ENCODE measurements around the gene KCNMA1. TPM values are rescaled to one million over a fixed set of nuclear protein-coding genes. Genes with fewer than 3 reads are reported as not detected.

Gene KCNMA1
- total RNA-seq, 1 donor from 2014 or later, result 94.3 TPM

DNA sequence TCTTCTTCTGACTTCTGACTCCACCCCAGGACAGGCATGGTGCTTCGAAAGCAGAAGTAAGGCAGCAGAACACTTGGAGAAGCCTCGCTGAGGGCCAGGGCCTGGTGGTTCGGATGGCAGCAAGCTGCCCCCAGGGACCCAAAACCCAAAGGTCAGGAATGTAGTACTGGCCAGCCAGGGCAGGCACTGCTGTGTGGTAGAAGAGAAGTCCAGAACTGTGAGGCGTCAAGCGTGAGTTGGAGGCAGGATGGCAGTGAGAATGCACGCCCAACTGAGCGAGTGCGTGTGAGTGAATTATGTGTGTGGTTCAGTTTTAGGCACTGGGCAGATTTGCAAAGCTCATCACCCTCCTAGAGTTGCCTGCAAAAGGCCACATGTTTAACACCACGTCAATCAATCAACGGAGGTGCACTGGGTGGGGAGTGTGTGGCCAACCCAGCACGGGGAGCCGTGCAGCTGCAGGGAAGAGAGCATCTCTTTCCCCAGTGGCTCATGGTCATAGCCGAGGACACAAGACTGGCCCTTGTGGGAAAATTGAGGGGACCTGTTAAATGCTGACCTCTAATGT lies 144.3 kb downstream of the KCNMA1 start:
- Histone ChIP-seq H3K4me3 (no peak overlapping the region), H3K27me3 (no peaks in the 10 kb centered on the region), H3K27ac (no peak overlapping the region), H3K9me3 (no peaks in the 10 kb centered on the region), H3K4me1 (peaks cover 17% of the 10 kb centered on the region), H3K36me3 (no peaks in the 10 kb centered on the region)
- no peak for TF ChIP-seq POLR2A (IDR thresholded peaks at IDR 0.05)
- TF ChIP-seq, protein P1, sequence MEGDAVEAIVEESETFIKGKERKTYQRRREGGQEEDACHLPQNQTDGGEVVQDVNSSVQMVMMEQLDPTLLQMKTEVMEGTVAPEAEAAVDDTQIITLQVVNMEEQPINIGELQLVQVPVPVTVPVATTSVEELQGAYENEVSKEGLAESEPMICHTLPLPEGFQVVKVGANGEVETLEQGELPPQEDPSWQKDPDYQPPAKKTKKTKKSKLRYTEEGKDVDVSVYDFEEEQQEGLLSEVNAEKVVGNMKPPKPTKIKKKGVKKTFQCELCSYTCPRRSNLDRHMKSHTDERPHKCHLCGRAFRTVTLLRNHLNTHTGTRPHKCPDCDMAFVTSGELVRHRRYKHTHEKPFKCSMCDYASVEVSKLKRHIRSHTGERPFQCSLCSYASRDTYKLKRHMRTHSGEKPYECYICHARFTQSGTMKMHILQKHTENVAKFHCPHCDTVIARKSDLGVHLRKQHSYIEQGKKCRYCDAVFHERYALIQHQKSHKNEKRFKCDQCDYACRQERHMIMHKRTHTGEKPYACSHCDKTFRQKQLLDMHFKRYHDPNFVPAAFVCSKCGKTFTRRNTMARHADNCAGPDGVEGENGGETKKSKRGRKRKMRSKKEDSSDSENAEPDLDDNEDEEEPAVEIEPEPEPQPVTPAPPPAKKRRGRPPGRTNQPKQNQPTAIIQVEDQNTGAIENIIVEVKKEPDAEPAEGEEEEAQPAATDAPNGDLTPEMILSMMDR (IDR thresholded peaks at IDR 0.05), result no peak
- no peak for TF ChIP-seq POLR2AphosphoS5 (IDR thresholded peaks at IDR 0.05; ENCODE audit: insufficient read depth in 1 of 2, low read depth in 1 of 2)
- DNase-seq (ENCODE audit: extremely low spot score in 2 of 2), result no peak
- intact Hi-C loops (cut with DNase I), result no loop called here

DNA sequence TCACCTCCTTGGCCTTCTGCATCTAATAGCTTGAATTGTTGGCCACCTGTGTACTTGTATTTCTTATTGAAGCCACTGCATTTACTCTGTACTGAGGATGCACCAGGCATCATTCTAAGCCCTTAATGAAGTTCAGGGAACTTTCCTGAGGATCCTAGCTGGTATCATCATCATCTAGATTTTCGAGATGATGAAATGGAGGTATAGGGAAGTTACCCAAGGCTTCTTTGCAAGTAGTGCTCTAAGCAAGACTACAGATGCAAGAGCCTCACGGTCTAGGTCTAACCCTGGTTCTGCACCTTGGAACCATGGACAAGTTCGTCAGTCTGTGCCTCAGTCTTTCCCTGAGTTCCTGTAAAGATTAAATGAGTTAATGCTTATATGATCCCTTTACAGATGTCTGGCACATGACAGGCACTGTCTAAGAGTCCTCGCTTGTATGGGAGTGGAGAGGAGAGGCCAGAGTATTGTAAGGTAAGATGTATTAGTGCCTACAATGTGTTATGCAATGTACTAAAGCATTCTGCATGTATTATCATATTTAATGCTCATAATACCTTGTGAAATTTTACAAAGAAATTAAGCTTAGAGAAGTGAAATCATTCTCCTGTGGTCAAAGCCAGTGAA lies 145.1 kb downstream of the KCNMA1 start:
- intact Hi-C loops (cut with DNase I), result no loop called here
- Histone ChIP-seq H3K36me3 (no peaks in the 10 kb centered on the region), H3K4me3 (no peak overlapping the region), H3K27me3 (no peaks in the 10 kb centered on the region), H3K27ac (no peak overlapping the region), H3K4me1 (peaks cover 10% of the 10 kb centered on the region), H3K9me3 (no peaks in the 10 kb centered on the region)
- TF ChIP-seq POLR2A (IDR thresholded peaks at IDR 0.05) (no peak), POLR2AphosphoS5 (IDR thresholded peaks at IDR 0.05; ENCODE audit: insufficient read depth in 1 of 2, low read depth in 1 of 2) (no peak)
- TF ChIP-seq, protein P1 (IDR thresholded peaks at IDR 0.05), result no peak
- DNase-seq (ENCODE audit: extremely low spot score in 2 of 2), result no peak

DNA sequence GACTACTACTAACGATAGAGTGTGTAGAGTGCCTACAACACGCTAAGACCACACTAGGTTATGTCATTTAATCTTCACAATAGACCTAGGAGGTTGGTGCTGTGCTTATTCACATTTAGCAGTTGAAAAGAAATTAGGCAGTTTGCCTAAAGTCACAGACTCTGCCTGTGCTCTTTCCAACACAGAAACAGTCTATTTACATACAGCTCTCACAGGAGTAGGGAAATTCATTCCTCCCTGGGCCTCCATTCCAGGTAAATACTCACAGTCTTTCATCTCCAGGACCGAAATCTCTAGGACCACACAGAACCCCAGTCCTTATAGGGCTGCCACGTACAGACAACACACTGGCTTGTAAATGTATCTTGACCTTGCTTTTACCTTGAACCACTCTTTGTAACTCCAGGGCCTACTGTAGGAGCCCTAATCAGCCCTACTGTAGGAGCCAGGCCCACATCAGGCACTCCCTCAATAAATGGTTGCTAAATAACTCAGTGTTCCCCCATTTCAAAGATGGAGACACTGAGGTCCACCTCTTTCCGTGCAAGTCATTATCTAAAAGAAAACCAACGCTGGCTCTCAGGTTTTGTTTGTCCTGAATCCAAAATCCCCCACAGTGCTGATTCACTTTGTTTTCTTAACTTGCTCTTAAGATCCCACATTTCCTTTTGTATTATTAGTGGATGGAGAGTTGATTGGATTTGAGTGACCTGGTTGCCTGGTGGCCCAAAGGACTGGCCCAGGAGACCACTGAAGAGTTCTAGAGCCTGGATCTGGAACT lies 146.9 kb downstream of the KCNMA1 start:
- intact Hi-C loops (cut with DNase I), result no loop called here
- Histone ChIP-seq H3K4me1 (no peaks in the 10 kb centered on the region), H3K4me3 (no peak overlapping the region), H3K9me3 (no peaks in the 10 kb centered on the region), H3K27me3 (no peaks in the 10 kb centered on the region), H3K36me3 (no peaks in the 10 kb centered on the region), H3K27ac (no peak overlapping the region)
- TF ChIP-seq POLR2AphosphoS5 (IDR thresholded peaks at IDR 0.05; ENCODE audit: insufficient read depth in 1 of 2, low read depth in 1 of 2) (no peak), POLR2A (IDR thresholded peaks at IDR 0.05) (no peak)
- TF ChIP-seq, protein P1 (IDR thresholded peaks at IDR 0.05), result no peak
- no peak for DNase-seq (ENCODE audit: extremely low spot score in 2 of 2)

DNA sequence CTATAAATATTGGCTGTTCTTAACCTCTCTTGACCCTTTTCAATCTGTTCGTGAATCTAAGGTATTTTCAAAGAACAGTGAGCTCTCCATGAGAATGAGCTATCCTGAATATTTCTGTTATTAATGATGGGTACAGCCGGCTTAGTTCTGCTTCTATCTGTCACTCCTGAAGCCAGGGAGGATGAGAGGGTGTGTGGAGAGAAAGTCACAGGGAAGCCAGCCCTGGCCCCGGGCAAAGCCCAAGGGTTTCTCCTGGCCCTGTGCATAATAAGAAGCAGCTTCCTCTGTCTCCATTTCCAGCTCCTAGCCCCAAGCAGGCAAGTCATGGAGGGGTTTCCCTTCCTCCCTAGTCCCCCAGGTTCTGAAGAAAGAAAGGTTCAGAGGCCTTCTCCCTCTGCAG lies 151.1 kb downstream of the KCNMA1 start:
- Histone ChIP-seq H3K36me3 (no peaks in the 10 kb centered on the region), H3K27me3 (no peaks in the 10 kb centered on the region), H3K4me3 (no peak overlapping the region), H3K27ac (no peak overlapping the region), H3K9me3 (no peaks in the 10 kb centered on the region), H3K4me1 (no peaks in the 10 kb centered on the region)
- intact Hi-C loops (cut with DNase I), result no loop called here
- no peak for DNase-seq (ENCODE audit: extremely low spot score in 2 of 2)
- TF ChIP-seq POLR2AphosphoS5 (IDR thresholded peaks at IDR 0.05; ENCODE audit: insufficient read depth in 1 of 2, low read depth in 1 of 2), result no peak
- TF ChIP-seq, protein P1 (IDR thresholded peaks at IDR 0.05), result no peak
- no peak for TF ChIP-seq POLR2A (IDR thresholded peaks at IDR 0.05)

DNA sequence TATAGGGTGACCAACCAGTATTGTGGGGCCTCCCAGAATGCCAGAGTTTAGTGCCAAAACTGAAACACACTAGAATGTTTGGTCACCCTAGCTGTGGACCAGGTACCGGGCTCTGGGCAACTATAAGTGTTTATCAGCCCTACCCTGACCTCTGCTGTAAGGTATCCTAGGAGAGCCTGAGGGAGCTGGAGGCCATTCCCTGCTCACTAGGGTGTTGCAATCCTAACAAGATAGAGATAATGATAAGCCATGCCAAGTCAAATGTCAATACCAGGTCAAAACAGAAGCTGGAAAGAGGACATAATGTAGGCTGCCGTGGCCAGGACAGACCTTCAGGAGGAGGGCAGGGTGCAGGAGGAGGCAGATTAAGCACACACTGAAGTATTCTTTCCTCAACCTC lies 151.8 kb downstream of the KCNMA1 start:
- Histone ChIP-seq H3K4me1 (no peaks in the 10 kb centered on the region), H3K27ac (no peak overlapping the region), H3K4me3 (no peak overlapping the region), H3K27me3 (no peaks in the 10 kb centered on the region), H3K36me3 (no peaks in the 10 kb centered on the region), H3K9me3 (no peaks in the 10 kb centered on the region)
- TF ChIP-seq POLR2AphosphoS5 (IDR thresholded peaks at IDR 0.05; ENCODE audit: insufficient read depth in 1 of 2, low read depth in 1 of 2), result no peak
- TF ChIP-seq POLR2A (IDR thresholded peaks at IDR 0.05), result no peak
- TF ChIP-seq, protein P1 (IDR thresholded peaks at IDR 0.05), result no peak
- DNase-seq (ENCODE audit: extremely low spot score in 2 of 2), result no peak
- intact Hi-C loops (cut with DNase I), result no loop called here

All from vagina (tissue), 2 donors.